ENCODE measurements around the gene NEMF. TPM values are rescaled to one million over a fixed set of nuclear protein-coding genes. Genes with fewer than 3 reads are reported as not detected.
"Not testable (repeated sequence)": the region's sequence is repeated elsewhere in the genome, so short reads cannot be mapped to it uniquely, and the experiment has no call there.

Gene NEMF
- total RNA-seq, 1 donor from 2014 or later = 87.9 TPM

GRCh38 chr14:49745191-49745590 lies 107.4 kb downstream of the NEMF start:
- H3K9me3 Mint-ChIP-seq = no peaks in the 10 kb centered on the region
- TF ChIP-seq CTCF (conservative IDR thresholded peaks at IDR 0.05) = no peak
- H3K36me3 Mint-ChIP-seq = peaks cover 3% of the 10 kb centered on the region
- no peaks in the 10 kb centered on the region for H3K27me3 Mint-ChIP-seq
- no peak for DNase-seq (ENCODE audit: extremely low spot score, unreplicated experiment)
- no peaks in the 10 kb centered on the region for H3K4me1 Mint-ChIP-seq (ENCODE audit: unreplicated experiment)
- H3K27ac Mint-ChIP-seq = no peak overlapping the region
- H3K4me3 Mint-ChIP-seq = no peak overlapping the region

- H3K9me3 Mint-ChIP-seq; H3K36me3 Mint-ChIP-seq; H3K27me3 Mint-ChIP-seq; H3K4me1 Mint-ChIP-seq (ENCODE audit: unreplicated experiment); H3K27ac Mint-ChIP-seq; DNase-seq (ENCODE audit: extremely low spot score, unreplicated experiment); H3K4me3 Mint-ChIP-seq: not testable (repeated sequence)
Observed at GRCh38 chr14:49735669-49736068, 116.9 kb downstream of the NEMF start.

- Mint-ChIP-seq H3K27ac (no peak overlapping the region), H3K4me3 (no peak overlapping the region), H3K36me3 (no peaks in the 10 kb centered on the region), H3K4me1 (ENCODE audit: unreplicated experiment) (no peaks in the 10 kb centered on the region), H3K27me3 (no peaks in the 10 kb centered on the region), H3K9me3 (no peaks in the 10 kb centered on the region)
- no peak for DNase-seq (ENCODE audit: extremely low spot score, unreplicated experiment)
- TF ChIP-seq CTCF (conservative IDR thresholded peaks at IDR 0.05) = no peak
Observed at GRCh38 chr14:49733836-49734235, 118.8 kb downstream of the NEMF start.

GRCh38 chr14:49732896-49733295 lies 119.7 kb downstream of the NEMF start:
- Mint-ChIP-seq H3K4me3 (no peak overlapping the region), H3K4me1 (ENCODE audit: unreplicated experiment) (no peaks in the 10 kb centered on the region), H3K27ac (no peak overlapping the region), H3K27me3 (no peaks in the 10 kb centered on the region), H3K9me3 (no peaks in the 10 kb centered on the region), H3K36me3 (no peaks in the 10 kb centered on the region)
- TF ChIP-seq CTCF (conservative IDR thresholded peaks at IDR 0.05) = no peak
- no peak for DNase-seq (ENCODE audit: extremely low spot score, unreplicated experiment)

Other genes with a start within 250 kb of the NEMF start
- gene RPL36AL, start 232.2 kb downstream of the NEMF start, total RNA-seq (ENCODE audit: low replicate concordance) = 134 and 156 TPM in 2 replicates
- gene MGAT2, start 232.0 kb downstream of the NEMF start, total RNA-seq (ENCODE audit: low replicate concordance) = 25.6 and 27.0 TPM in 2 replicates
- 14.8 and 16.5 TPM in 2 replicates for gene DNAAF2, start 217.5 kb downstream of the NEMF start, total RNA-seq (ENCODE audit: low replicate concordance)
- gene POLE2, start 164.6 kb downstream of the NEMF start, total RNA-seq (ENCODE audit: low replicate concordance) = 6.1 and 16.6 TPM in 2 replicates
- 1.7 and 3.5 TPM in 2 replicates for gene KLHDC1, start 159.7 kb downstream of the NEMF start, total RNA-seq (ENCODE audit: low replicate concordance)
- gene KLHDC2, start 84.6 kb downstream of the NEMF start, total RNA-seq (ENCODE audit: low replicate concordance) = 59.2 and 60.0 TPM in 2 replicates
- gene ARF6, start 40.3 kb upstream of the NEMF start, total RNA-seq (ENCODE audit: low replicate concordance) = 86.4 and 184 TPM in 2 replicates

Measured in type B pancreatic cell (in vitro differentiated cells).